Measurements from ENCODE around the gene CASP5.
"Not testable (repeated sequence)": the region's sequence is repeated elsewhere in the genome, so short reads cannot be mapped to it uniquely, and the experiment has no call there.

The CASP5 gene

GRCh38 chr11:104972924-104973323, 50.0 kb downstream of the CASP5 start:
- POLR2A ChIA-PET; H3K4me1 ChIP-seq (ENCODE audit: control insufficient read depth, insufficient read depth, low read length); H3K9me3 ChIP-seq (ENCODE audit: control insufficient read depth, insufficient read depth, low read depth, low read length); H3K36me3 ChIP-seq (ENCODE audit: control insufficient read depth in 2 of 2, insufficient read depth in 1 of 2, low read length in 2 of 2); H3K27ac ChIP-seq (ENCODE audit: extremely low read depth, low read depth, low read length); H3K4me3 ChIP-seq (ENCODE audit: low read depth, low read length): not testable (repeated sequence)
- CTCF ChIA-PET = interaction anchor here (0.6 kb wide), 1 partner anchor 26 kb away, joined by 4 read pairs; no protein-coding TSS in a partner anchor
- TF ChIP-seq SETDB1 (IDR thresholded peaks at IDR 0.05; ENCODE audit: insufficient read length, low read length) = peak; percentile 67

- no peak for TF ChIP-seq ZNF132 (tag by site-specific recombination; IDR thresholded peaks at IDR 0.05; ENCODE audit: borderline replicate concordance)
- H3K9me3 ChIP-seq (ENCODE audit: control insufficient read depth, insufficient read depth, low read depth, low read length) = no peaks in the 10 kb centered on the region
- CTCF ChIA-PET = no interaction called here
These were observed 52.2 kb downstream of the CASP5 start for GRCh38 chr11:104970756-104971155.

GRCh38 chr11:104968856-104969776, 53.9 kb downstream of the CASP5 start:
- ChIA-PET POLR2A (no interaction called here), CTCF (interaction anchor here (0.5 to 0.9 kb wide), 2 partner anchors 23 to 606 kb away, joined by 3 read pairs; no protein-coding TSS in a partner anchor)
- no peaks in the 10 kb centered on the region for H3K4me1 ChIP-seq (ENCODE audit: control insufficient read depth, insufficient read depth, low read length)
- no peak overlapping the region for H3K27ac ChIP-seq (ENCODE audit: extremely low read depth, low read depth, low read length)
- H3K9me3 ChIP-seq (ENCODE audit: control insufficient read depth, insufficient read depth, low read depth, low read length) = no peaks in the 10 kb centered on the region
- no peak for TF ChIP-seq SCRT1 (tag by site-specific recombination; IDR thresholded peaks at IDR 0.05; ENCODE audit: borderline replicate concordance)
- no peak for TF ChIP-seq ZNF629 (tag by site-specific recombination; IDR thresholded peaks at IDR 0.05)
- no peak for TF ChIP-seq ZBTB6 (tag by site-specific recombination; IDR thresholded peaks at IDR 0.05)
- TF ChIP-seq ZFP37 (tag by site-specific recombination; IDR thresholded peaks at IDR 0.05) = no peak
- TF ChIP-seq ZNF544 (tag by site-specific recombination; IDR thresholded peaks at IDR 0.05) = no peak
- TF ChIP-seq SP7 (tag by site-specific recombination; IDR thresholded peaks at IDR 0.05) = no peak
- no peak for TF ChIP-seq ZIC2 (tag by site-specific recombination; IDR thresholded peaks at IDR 0.05)
- TF ChIP-seq ZNF449 (tag by site-specific recombination; IDR thresholded peaks at IDR 0.05) = no peak
- no peak for TF ChIP-seq ZNF768 (tag by site-specific recombination; IDR thresholded peaks at IDR 0.05)
- TF ChIP-seq ZBTB1 (tag by site-specific recombination; IDR thresholded peaks at IDR 0.05) = no peak
- no peak for TF ChIP-seq ELK4 (IDR thresholded peaks at IDR 0.05; ENCODE audit: borderline replicate concordance, low read depth, low read length)
- no peak for TF ChIP-seq PATZ1 (tag by site-specific recombination; IDR thresholded peaks at IDR 0.05)
- no peak for TF ChIP-seq TCF7L2 (IDR thresholded peaks at IDR 0.05; ENCODE audit: borderline replicate concordance, low read depth, low read length)
- TF ChIP-seq ZNF843 (tag by site-specific recombination; IDR thresholded peaks at IDR 0.05) = no peak
- no peak for TF ChIP-seq ZNF214 (tag by site-specific recombination; IDR thresholded peaks at IDR 0.05; ENCODE audit: borderline replicate concordance)
- no peak for TF ChIP-seq MYNN (tag by site-specific recombination; IDR thresholded peaks at IDR 0.05; ENCODE audit: borderline replicate concordance)
- TF ChIP-seq ZNF792 (tag by site-specific recombination; IDR thresholded peaks at IDR 0.05) = no peak
- TF ChIP-seq HOXC10 (CRISPR knock-in tag; IDR thresholded peaks at IDR 0.05) = no peak
- H3K4me3 ChIP-seq (ENCODE audit: low read depth, low read length) = no peak overlapping the region
- H3K36me3 ChIP-seq (ENCODE audit: control insufficient read depth in 2 of 2, insufficient read depth in 1 of 2, low read length in 2 of 2) = no peaks in the 10 kb centered on the region

More at GRCh38 chr11:104970756-104971155, 52.2 kb downstream of the CASP5 start:
- POLR2A ChIA-PET = no interaction called here
- Histone ChIP-seq H3K4me3 (ENCODE audit: low read depth, low read length) (no peak overlapping the region), H3K4me1 (ENCODE audit: control insufficient read depth, insufficient read depth, low read length) (no peaks in the 10 kb centered on the region), H3K36me3 (ENCODE audit: control insufficient read depth in 2 of 2, insufficient read depth in 1 of 2, low read length in 2 of 2) (no peaks in the 10 kb centered on the region), H3K27ac (ENCODE audit: extremely low read depth, low read depth, low read length) (no peak overlapping the region)
